Measurements from ENCODE around the gene FAM72B.
"Not testable (repeated sequence)": the region's sequence is repeated elsewhere in the genome, so short reads cannot be mapped to it uniquely, and the experiment has no call there.

- TF ChIP-seq CTCF (conservative IDR thresholded peaks at IDR 0.05; ENCODE audit: low read length); EZH2phosphoT487 (IDR thresholded peaks at IDR 0.05; ENCODE audit: borderline replicate concordance): not testable (repeated sequence)
These were observed 20.0 kb downstream of the FAM72B start for GRCh38 chr1:121163850-121164757.
